Smooth muscle cell of the coronary artery (primary cell): Measurements from ENCODE around the gene MISP. TPM values are rescaled to one million over a fixed set of nuclear protein-coding genes. Genes with fewer than 3 reads are reported as not detected.

Experiments used
- total RNA-seq: library from RNA; depleted of rRNA; stranded (reverse); fragments of >200 nt; gene quantifications from 2 replicates; pipeline ENCODE4 v1.2.3, GENCODE V29; 2014; ENCODE audit warnings: low replicate concordance

Gene MISP
- total RNA-seq: under 0.01 TPM in 1 of 2 replicates, not detected in the other

GRCh38 chr19:750640-751423, at the start of gene MISP:
Gene MISP, plus strand, starts transcription at chr19:751112. Its CDS starts 5,835 bp downstream, at chr19:756947.

GRCh38 chr19:708154-709143, 42.5 kb upstream of the MISP start, which contains the start of gene PALM:
Gene PALM, plus strand, starts transcription at chr19:708935. Its CDS starts 212 bp downstream, at chr19:709147.

GRCh38 chr19:796692-797527, 46.0 kb downstream of the MISP start, which contains the start of gene PTBP1:
Gene PTBP1, plus strand, starts transcription at chr19:797452. Its CDS starts 46 bp downstream, at chr19:797498.

Other genes with a start within 250 kb of the MISP start
- 13.9 and 23.9 TPM in 2 replicates for gene TPGS1, start 243.6 kb upstream of the MISP start, total RNA-seq
- gene CDC34, start 219.4 kb upstream of the MISP start, total RNA-seq: 81.4 and 83.4 TPM in 2 replicates
- 0.08 TPM in 1 of 2 replicates, not detected in the other for gene GZMM, start 207.1 kb upstream of the MISP start, total RNA-seq
- gene BSG, start 178.5 kb upstream of the MISP start, total RNA-seq: 284 and 347 TPM in 2 replicates
- 0.30 and 1.2 TPM in 2 replicates for gene HCN2, start 161.2 kb upstream of the MISP start, total RNA-seq
- 16.6 and 19.8 TPM in 2 replicates for gene POLRMT, start 117.6 kb upstream of the MISP start, total RNA-seq
- not detected in 2 replicates for gene FGF22, start 111.2 kb upstream of the MISP start, total RNA-seq
- 6.2 and 24.2 TPM in 2 replicates for gene RNF126, start 87.9 kb upstream of the MISP start, total RNA-seq
- gene FSTL3, start 74.7 kb upstream of the MISP start, total RNA-seq: 22.8 and 81.7 TPM in 2 replicates
- gene PRSS57, start 55.7 kb upstream of the MISP start, total RNA-seq: not detected in 2 replicates
- 6.0 and 26.7 TPM in 2 replicates for gene PALM, start 42.2 kb upstream of the MISP start, total RNA-seq
- 77.1 and 91.9 TPM in 2 replicates for gene PTBP1, start 46.3 kb downstream of the MISP start, total RNA-seq
- 0.15 and 1.2 TPM in 2 replicates for gene PLPPR3, start 70.8 kb downstream of the MISP start, total RNA-seq
- gene AZU1, start 76.7 kb downstream of the MISP start, total RNA-seq: not detected in 2 replicates
- gene PRTN3, start 89.9 kb downstream of the MISP start, total RNA-seq: not detected in 2 replicates
- gene ELANE, start 101.2 kb downstream of the MISP start, total RNA-seq: 0.15 TPM in 1 of 2 replicates, not detected in the other
- gene CFD, start 108.6 kb downstream of the MISP start, total RNA-seq: 0.83 and 156 TPM in 2 replicates
- 23.5 and 33.1 TPM in 2 replicates for gene MED16, start 142.1 kb downstream of the MISP start, total RNA-seq
- gene RNU6-9, start 142.4 kb downstream of the MISP start, total RNA-seq: not detected in 2 replicates
- 6.8 and 24.8 TPM in 2 replicates for gene R3HDM4, start 162.1 kb downstream of the MISP start, total RNA-seq
- not detected in 2 replicates for gene KISS1R, start 166.2 kb downstream of the MISP start, total RNA-seq
- 7.6 and 15.2 TPM in 2 replicates for gene ARID3A, start 174.9 kb downstream of the MISP start, total RNA-seq
- 37.1 and 127 TPM in 2 replicates for gene WDR18, start 233.2 kb downstream of the MISP start, total RNA-seq
- 0.23 and 0.45 TPM in 2 replicates for gene GRIN3B, start 249.3 kb downstream of the MISP start, total RNA-seq